ENCODE results near the gene COMT. TPM values are rescaled to one million over a fixed set of nuclear protein-coding genes. Genes with fewer than 3 reads are reported as not detected.
A peak's percentile ranks its signal among the peaks of the same experiment; 100 is the strongest.

The COMT gene
- total RNA-seq, 2 experiments from 2014 or later, result 61.7 to 66.1 TPM

DNA sequence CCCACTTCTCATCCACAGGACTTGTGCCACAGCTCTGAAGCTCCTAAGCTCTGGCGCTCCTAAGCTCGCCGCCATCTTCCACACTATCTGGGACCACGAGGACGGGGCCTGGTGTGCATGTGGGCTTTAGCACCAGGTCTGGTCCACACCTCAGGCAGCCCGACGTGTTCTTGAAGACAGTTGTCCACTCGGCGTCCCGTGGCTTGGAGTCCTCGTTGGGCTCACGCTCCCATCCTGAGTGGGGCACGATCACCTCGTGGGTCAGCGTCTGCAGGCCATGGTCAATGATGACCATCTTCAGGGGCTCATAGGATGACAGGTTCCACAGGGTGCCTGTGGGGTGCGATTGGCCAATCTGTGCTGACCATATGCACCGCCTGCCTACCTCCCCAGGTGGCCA lies 37.2 kb downstream of the COMT start:
- no peak for DNase-seq
- Mint-ChIP-seq H3K27me3 (no peaks in the 10 kb centered on the region), H3K4me1 (ENCODE audit: low read depth) (no peaks in the 10 kb centered on the region), H3K27ac (no peak overlapping the region), H3K36me3 (no peaks in the 10 kb centered on the region), H3K4me3 (no peak overlapping the region), H3K9me3 (no peaks in the 10 kb centered on the region)
- POLR2A ChIA-PET, result no interaction called here
- intact Hi-C loops (cut with micrococcal nuclease), result no loop called here
- CTCF ChIA-PET, result interaction anchor here (1.2 kb wide), 1 partner anchor 34 kb away, joined by 3 read pairs; no protein-coding TSS in a partner anchor

DNA sequence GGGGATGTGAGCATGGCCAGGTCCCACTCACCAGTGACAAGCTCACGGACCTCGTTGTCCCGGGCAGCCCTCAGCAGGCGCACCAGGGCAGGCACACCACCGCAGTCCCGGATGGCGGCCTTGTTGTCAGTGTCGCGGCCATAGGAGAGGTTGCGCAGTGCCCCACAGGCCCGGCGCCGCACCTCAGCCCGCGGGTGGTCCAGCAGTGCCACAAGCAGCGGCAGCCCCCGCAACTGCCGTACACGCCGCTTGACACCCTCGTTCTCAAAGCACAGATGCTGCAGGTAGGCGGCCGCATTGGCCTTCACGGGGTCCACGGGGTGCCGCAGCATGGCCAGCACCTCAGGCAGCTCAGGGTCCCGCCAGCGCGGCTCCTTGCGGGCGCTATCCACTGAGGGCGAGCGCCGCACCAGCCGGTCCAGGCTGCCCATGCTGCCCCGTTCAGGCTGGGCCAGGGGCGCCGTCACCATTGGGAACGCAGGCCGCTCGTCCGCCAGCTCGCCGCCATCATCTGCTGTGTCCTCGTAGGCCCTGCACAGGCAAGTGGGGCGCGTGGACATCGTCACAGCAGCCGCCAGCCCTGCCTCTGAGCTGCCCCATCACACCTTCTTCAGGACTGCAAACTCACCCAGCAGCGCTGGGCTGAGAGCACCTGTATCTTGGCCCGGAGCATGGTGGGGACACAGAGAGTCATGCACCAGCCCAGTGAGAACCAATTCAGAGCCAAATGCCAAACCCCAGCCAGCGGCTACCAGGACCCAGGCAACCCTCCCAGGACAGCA lies 38.3 kb downstream of the COMT start:
- H3K9me3 Mint-ChIP-seq, result no peaks in the 10 kb centered on the region
- H3K27ac Mint-ChIP-seq, result no peak overlapping the region
- ChIA-PET CTCF (interaction anchor here (1.2 kb wide), 1 partner anchor 33 kb away, joined by 3 read pairs; no protein-coding TSS in a partner anchor), POLR2A (no interaction called here)
- no peaks in the 10 kb centered on the region for H3K36me3 Mint-ChIP-seq
- no peak for DNase-seq
- no peak overlapping the region for H3K4me3 Mint-ChIP-seq
- H3K4me1 Mint-ChIP-seq (ENCODE audit: low read depth), result no peaks in the 10 kb centered on the region
- H3K27me3 Mint-ChIP-seq, result no peaks in the 10 kb centered on the region
- intact Hi-C loops (cut with micrococcal nuclease), result no loop called here

DNA sequence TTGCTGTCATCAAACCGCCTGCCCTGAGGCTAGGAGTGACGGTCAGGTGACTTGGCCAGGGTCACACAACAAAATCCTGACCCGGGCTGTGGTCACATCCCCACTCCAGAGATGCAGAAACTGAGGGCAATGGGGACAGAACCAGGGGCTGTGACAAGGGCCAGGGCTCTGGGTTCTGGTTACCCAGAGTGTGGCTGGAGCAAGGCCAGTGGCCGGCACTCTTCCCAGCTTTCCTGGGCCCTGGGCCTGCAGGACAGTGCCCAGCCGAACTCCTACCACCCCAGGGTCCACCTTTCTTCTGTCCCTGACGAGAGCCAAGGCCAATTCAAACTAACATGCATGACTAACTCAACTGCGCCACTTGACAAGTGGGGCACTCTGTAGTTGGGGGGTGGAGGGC lies 39.2 kb downstream of the COMT start:
- ChIA-PET CTCF (interaction anchor here (0.6 kb wide), 1 partner anchor 59 kb away, joined by 3 read pairs; no protein-coding TSS in a partner anchor), POLR2A (no interaction called here)
- Mint-ChIP-seq H3K4me3 (no peak overlapping the region), H3K9me3 (no peaks in the 10 kb centered on the region), H3K36me3 (no peaks in the 10 kb centered on the region), H3K27me3 (peaks cover 2% of the 10 kb centered on the region), H3K27ac (no peak overlapping the region), H3K4me1 (ENCODE audit: low read depth) (no peaks in the 10 kb centered on the region)
- no peak for DNase-seq
- intact Hi-C loops (cut with micrococcal nuclease), result no loop called here

- Mint-ChIP-seq H3K27ac (no peak overlapping the region), H3K9me3 (no peaks in the 10 kb centered on the region), H3K4me3 (no peak overlapping the region), H3K27me3 (peaks cover 2% of the 10 kb centered on the region), H3K36me3 (no peaks in the 10 kb centered on the region), H3K4me1 (ENCODE audit: low read depth) (no peaks in the 10 kb centered on the region)
- CTCF ChIA-PET, result interaction anchor here (0.6 kb wide), 1 partner anchor 60 kb away, joined by 3 read pairs; no protein-coding TSS in a partner anchor
- POLR2A ChIA-PET, result no interaction called here
- DNase-seq, result no peak
- intact Hi-C loops (cut with micrococcal nuclease), result no loop called here
Measured at GRCh38 chr22:19981171-19981960, 39.8 kb downstream of the COMT start.

DNA sequence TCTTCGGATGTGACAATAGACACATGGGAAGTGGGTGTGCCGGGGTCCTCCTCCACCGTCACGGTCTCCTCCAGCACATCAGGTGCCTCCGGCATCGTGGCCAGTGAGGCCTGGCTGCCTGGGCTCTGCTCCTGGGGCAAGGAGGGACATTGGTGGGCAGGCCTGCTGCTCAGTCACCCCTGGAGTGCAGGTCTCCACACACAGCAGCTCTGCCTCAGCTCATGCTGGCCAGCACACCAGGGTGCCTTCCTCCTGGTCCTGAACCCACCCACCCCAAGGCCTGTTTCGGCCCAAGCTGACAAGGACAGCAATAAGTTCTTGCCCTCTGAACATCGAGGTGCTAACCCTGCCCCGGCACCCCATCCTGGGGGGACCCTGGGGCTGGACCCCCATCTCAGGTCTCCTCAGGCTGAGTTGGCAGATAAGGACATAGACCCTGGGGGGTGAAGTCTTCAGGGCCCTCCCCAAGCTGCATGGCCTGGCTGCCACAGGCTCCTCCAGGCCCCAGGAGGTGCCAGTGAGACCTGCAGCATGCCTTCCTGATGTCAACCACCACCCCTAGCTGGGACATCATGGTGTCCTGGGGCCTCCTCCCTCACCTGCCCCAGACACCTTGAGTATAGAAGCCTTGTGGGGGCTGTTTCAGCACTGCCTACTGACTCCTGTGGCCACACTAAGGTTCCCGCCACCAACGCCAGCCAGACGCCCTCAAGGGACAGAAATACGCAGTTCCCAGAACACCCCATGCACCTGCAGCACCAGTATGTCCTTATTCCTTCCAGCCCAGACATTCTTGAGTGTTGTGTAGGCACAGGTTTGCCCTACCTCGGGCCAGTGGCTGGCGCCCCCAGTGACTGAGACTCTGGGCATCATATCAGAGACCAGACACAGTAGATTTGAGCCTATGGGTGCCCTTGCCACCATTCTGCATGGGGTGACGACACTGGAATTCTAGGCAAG lies 40.7 kb downstream of the COMT start:
- intact Hi-C loops (cut with micrococcal nuclease), result no loop called here
- Mint-ChIP-seq H3K27ac (no peak overlapping the region), H3K9me3 (no peaks in the 10 kb centered on the region), H3K27me3 (peaks cover 2% of the 10 kb centered on the region), H3K36me3 (no peaks in the 10 kb centered on the region), H3K4me3 (no peak overlapping the region), H3K4me1 (ENCODE audit: low read depth) (no peaks in the 10 kb centered on the region)
- ChIA-PET CTCF (no interaction called here), POLR2A (interaction anchor here (0.6 kb wide), 1 partner anchor 42 kb away, joined by 3 read pairs; no protein-coding TSS in a partner anchor)
- DNase-seq, result no peak

- no peak for DNase-seq
- H3K4me3 Mint-ChIP-seq, result no peak overlapping the region
Measured at GRCh38 chr22:19982991-19983578, 41.5 kb downstream of the COMT start.

GRCh38 chr22:19983741-19984140 lies 42.2 kb downstream of the COMT start:
- DNase-seq, result no peak
- H3K36me3 Mint-ChIP-seq, result no peaks in the 10 kb centered on the region
- no peak overlapping the region for H3K27ac Mint-ChIP-seq
- no peaks in the 10 kb centered on the region for H3K9me3 Mint-ChIP-seq
- intact Hi-C loops (cut with micrococcal nuclease), result no loop called here
- ChIA-PET CTCF (interaction anchor here (1.5 kb wide), 1 partner anchor 21 kb away, joined by 3 read pairs; no protein-coding TSS in a partner anchor), POLR2A (no interaction called here)
- no peak overlapping the region for H3K4me3 Mint-ChIP-seq
- peaks cover 2% of the 10 kb centered on the region for H3K27me3 Mint-ChIP-seq
- no peaks in the 10 kb centered on the region for H3K4me1 Mint-ChIP-seq (ENCODE audit: low read depth)

More at GRCh38 chr22:19982991-19983578, 41.5 kb downstream of the COMT start:
- no peaks in the 10 kb centered on the region for H3K36me3 Mint-ChIP-seq
- CTCF ChIA-PET, result interaction anchor here (1.5 kb wide), 1 partner anchor 20 kb away, joined by 3 read pairs; no protein-coding TSS in a partner anchor
- no peak overlapping the region for H3K27ac Mint-ChIP-seq
- POLR2A ChIA-PET, result no interaction called here
- no peaks in the 10 kb centered on the region for H3K4me1 Mint-ChIP-seq (ENCODE audit: low read depth)
- intact Hi-C loops (cut with micrococcal nuclease), result no loop called here
- no peaks in the 10 kb centered on the region for H3K9me3 Mint-ChIP-seq
- H3K27me3 Mint-ChIP-seq, result peaks cover 2% of the 10 kb centered on the region

DNA sequence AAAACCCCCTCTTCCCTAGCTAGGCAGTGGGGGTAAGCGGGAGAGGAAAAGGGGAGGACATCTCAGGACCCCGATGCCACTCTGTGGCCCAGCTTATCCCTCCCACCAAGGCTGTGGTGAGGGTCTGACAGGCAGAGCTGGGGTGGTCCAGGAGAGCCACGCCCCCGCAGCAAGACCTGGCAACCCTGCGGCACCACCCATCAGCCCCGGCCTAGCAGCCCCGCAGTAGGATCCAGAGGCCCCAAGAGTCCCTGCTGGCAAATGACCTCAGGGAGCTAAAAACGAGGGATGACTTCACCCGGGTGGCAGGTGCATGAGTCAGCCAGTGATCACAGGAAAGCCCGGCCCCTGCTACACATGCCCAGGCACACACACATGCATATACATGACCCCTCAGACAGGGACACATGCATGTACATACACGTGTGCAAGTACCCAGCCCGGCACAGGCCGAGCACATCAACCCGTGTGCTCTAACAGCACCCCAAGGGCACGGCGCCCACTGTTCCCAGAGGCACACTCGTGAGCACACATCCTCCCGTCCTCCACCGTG lies 42.7 kb downstream of the COMT start:
- Mint-ChIP-seq H3K27me3 (peaks cover 2% of the 10 kb centered on the region), H3K27ac (no peak overlapping the region), H3K36me3 (no peaks in the 10 kb centered on the region), H3K4me1 (ENCODE audit: low read depth) (no peaks in the 10 kb centered on the region), H3K9me3 (no peaks in the 10 kb centered on the region), H3K4me3 (no peak overlapping the region)
- DNase-seq, result peak; percentile 25
- intact Hi-C loops (cut with micrococcal nuclease), result no loop called here
- ChIA-PET CTCF (interaction anchor here (1.5 to 1.6 kb wide), 2 partner anchors 14 to 21 kb away, joined by 3 to 6 read pairs; no protein-coding TSS in a partner anchor), POLR2A (no interaction called here)

- Mint-ChIP-seq H3K4me1 (ENCODE audit: low read depth) (no peaks in the 10 kb centered on the region), H3K4me3 (no peak overlapping the region), H3K27ac (no peak overlapping the region), H3K27me3 (peaks cover 2% of the 10 kb centered on the region), H3K9me3 (no peaks in the 10 kb centered on the region), H3K36me3 (no peaks in the 10 kb centered on the region)
- ChIA-PET CTCF (interaction anchor here (1.5 to 1.6 kb wide), 2 partner anchors 15 to 22 kb away, joined by 3 to 6 read pairs; no protein-coding TSS in a partner anchor), POLR2A (interaction anchor here (0.5 kb wide), 1 partner anchor 36 kb away, joined by 3 read pairs; no protein-coding TSS in a partner anchor)
- DNase-seq, result no peak
- intact Hi-C loops (cut with micrococcal nuclease), result no loop called here
Measured at GRCh38 chr22:19984851-19985811, 43.6 kb downstream of the COMT start.

DNA sequence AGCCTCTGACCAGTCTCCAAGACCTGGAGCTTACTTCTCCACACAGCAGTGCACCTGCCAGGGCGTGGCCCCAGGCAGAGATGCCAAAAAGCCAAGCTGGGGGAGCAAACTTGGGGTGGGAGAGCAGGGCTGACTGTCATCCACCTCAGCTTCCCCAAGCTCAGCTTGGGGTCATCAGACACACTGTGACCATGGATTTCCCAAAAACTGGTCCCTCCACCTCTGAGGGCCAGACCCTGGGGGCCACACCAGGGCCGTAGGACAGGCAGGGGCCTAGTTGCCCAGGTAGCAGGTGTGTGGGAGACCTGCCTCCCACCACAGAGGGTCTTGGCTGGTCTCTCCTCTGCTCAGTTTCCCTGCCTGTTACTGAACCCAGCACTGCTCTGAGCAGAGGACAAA lies 44.4 kb downstream of the COMT start:
- Mint-ChIP-seq H3K9me3 (no peaks in the 10 kb centered on the region), H3K27ac (no peak overlapping the region), H3K4me3 (no peak overlapping the region), H3K27me3 (peaks cover 2% of the 10 kb centered on the region), H3K4me1 (ENCODE audit: low read depth) (no peaks in the 10 kb centered on the region), H3K36me3 (no peaks in the 10 kb centered on the region)
- DNase-seq, result no peak
- ChIA-PET CTCF (no interaction called here), POLR2A (interaction anchor here (0.5 kb wide), 1 partner anchor 35 kb away, joined by 3 read pairs; no protein-coding TSS in a partner anchor)
- intact Hi-C loops (cut with micrococcal nuclease), result no loop called here

Data from activated CD4-positive, alpha-beta memory T cell treated with anti-CD3 and anti-CD28 coated beads for 36 hours (primary cell).